ENCODE data around the gene ACBD3.
A peak's percentile ranks its signal among the peaks of the same experiment; 100 is the strongest.

ACBD3 gene

DNA sequence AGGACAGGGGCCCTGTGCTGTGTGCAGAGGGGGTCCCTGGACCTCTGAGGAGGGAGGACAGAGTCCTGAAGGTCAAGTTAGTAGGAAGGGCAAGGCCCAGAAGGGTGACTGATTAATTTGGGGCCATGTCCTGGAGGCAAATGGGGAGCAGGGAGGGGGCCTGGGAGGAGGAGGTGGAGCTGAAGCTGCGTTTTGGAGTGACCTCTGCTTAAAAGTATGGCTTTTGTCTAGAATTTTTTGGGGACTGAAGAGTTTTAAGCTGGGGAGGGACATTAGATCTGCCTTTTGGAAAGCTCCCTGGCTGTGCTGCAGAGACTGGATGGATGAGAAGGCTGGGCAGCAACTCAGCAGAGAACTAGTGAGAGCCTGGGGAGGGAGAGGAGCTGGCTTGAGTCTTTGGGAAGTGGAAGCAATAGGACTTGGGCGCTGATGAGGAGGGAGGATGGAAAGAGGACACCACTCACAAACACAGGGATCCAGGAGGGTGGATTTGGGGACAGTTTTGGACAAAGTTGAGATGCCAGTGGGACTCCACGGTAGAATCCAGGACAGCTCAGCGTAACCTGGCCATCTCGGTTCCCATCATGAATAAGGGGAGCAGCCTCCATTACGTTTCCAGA, 52.9 kb downstream of the ACBD3 start:
- DNase-seq = no peak

DNA sequence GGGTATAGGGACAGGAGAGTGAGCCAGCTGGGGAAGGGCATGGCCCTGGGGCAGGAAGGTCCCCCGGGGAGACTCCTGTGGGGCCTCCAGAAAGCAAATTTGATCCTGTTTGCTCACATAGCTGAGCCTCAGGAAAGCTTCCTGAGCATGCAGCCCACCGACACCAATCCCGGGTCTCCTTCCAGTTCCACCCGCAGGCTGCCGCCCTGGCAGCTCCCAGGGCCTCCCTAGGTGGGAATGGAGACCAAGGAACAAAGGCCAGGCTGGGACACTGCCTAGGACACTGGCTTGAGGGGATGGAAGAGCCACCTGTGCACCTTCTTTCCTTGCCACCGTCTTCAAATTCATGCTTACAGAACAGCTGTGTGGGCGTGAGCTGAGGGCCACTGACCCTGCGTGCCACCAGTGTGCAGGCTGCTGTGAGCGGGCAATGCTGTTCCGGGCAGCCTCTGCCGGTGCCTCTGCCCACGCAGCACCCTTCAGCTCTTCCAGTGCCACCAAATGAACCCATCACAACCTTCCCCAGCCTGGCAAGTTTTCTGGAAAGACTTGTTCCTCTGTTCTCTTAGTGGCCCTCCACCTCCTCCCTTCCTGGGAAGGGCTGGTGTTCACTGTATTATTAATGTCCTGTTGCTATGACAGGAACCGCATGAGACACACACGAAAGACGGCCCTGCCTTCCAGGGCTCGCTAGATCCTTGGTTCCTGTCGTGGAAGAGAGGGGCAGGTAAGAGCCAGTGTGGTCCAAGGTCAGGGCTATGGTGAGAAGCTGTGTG, 53.6 kb downstream of the ACBD3 start:
- DNase-seq = no peak

DNA sequence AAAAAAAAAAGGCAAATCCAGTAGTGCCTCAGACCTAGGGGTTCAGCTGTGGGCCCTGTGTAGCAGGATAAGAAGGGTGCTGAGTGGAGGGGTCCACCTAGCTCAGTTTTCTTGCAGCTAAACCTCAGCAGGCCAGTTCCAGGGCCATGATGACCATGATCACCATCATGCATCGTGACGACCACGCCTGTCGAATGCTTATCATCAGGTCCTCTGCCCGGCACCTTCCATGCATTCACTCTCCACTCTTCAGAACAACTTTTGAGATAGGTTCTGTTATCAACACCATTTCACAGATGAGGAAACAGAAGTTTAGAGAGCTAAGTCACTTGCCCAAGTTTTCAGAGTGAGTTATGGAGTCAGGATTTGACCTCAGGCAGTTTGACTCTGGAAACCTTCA, 54.9 kb downstream of the ACBD3 start:
- no peak for DNase-seq

DNA sequence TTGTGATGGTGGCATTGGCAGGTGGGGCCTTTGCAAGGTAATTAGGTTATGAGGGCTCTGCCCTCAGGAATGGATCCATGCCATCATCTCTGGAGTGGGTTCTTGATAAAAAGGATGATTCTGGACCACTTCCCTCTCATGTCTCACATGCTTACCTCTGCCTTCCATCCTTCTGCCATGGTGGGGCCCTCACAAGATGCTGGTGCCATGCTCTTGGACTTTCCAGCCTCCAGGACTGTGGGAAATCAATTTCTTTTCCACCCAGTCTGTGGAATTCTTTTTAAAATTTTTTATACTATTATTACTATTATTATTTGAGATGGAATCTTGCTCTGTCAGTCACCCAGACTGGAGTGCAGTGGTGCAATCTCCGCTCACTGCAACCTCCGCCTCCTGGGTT, 57.3 kb downstream of the ACBD3 start:
- DNase-seq = no peak

DNA sequence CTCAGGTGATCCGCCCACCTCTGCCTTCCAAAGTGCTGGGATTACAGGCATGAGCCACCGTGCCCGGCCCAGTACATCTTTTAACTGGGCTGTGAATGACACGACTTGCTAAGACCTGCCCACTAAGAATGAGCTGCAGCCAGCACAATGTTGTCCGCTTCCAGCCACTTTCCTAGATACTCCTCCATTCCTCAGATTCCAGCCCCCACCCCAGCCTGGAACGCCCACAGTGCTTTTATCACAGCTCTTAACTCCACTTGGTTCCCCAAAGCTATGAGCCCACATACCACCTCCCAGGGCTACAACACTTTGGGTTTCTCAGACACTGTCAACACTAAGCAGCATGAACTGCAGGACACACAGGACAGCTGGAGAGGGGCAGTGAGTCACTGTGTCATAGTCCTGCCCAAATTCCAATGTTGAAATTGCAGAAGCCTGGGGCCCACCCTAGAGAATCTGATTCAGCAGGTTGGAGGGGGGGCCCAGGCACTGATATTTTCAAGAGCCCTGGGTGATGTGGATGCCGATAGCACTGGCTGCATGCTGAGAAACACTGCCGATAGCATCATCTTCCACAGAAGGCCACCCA, 58.0 kb downstream of the ACBD3 start:
- no peak for DNase-seq

DNA sequence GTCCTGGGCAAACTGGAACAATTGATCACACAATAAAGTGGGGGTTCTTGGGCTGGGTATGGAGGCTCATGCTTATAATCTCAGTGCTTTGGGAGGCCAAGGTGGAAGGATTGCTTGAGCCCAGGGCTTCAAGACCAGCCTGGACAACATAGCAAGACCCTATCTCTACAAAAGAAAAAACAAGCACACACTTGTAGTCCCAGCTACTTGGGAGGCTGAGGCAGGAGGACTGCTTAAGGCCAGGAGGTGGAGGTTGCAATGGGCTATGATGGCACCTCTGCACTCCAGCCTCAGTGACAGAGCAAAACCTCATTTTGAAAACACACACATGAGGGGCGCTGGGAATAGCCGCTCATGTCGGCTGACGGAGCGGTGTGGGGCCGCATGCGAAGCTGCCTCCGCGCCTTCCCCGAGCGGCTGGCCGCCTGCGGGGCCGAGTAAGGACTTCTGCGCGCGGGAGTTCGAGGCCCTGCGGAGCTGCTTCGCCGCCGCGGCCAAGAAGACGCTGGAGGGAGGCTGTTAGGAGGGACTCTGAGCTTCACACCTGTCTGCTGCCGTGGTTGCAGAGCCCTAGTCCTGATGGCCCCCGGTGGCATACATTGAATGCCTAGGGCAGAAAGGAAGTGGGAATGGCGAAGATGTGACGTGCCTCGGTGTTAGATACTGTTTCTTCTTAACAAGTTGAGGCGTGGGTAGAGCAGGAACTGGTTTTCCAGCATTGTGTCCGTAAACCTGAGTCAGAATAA, 59.5 kb downstream of the ACBD3 start:
- no peak for DNase-seq

DNA sequence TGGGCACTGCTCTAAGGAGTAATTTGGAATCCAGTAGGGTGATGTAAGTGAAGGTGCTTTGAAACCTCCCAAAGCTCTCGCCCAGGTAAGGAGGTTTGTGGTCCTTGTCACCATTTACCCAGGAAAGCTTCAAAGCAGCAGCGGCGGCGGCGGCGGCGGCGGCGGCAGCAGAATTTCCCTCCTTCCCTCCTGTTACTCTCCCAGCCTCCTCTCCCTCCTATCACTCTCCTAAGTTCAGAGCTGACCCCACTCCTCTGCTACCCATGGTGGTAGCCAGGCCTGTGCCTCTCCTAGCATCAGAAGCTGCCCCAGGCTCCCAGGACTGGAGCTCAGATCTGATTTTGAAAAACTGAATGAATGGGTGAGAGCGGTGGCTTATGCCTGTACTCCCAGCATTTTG, 60.7 kb downstream of the ACBD3 start:
- DNase-seq = no peak

DNA sequence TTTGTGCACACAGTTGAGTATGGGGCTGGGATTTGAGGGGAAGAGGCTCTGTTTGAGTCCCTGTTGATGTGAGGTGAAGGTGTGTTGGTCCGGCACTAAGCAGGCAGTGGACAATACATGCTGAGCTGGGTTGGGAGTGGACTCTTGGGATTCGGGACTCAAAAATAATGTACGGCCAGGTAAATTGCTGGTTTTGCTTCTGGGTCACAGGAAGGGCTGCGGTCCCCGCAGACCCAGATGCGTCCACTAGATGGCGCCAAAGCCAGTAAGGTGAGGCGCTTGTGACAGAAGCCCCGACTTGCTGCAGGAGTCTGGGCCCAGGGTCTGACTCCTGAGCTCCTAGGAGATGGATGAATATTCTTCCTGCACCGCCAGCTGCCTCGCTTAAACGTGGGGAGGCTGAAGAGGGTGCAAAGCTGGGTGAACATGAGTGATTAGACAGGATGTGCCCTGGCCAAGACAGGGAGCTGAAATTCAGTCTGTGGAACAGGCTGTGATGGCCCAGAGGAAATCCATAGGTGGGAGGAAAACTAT, 61.4 kb downstream of the ACBD3 start:
- peak; percentile 38 for DNase-seq

DNA sequence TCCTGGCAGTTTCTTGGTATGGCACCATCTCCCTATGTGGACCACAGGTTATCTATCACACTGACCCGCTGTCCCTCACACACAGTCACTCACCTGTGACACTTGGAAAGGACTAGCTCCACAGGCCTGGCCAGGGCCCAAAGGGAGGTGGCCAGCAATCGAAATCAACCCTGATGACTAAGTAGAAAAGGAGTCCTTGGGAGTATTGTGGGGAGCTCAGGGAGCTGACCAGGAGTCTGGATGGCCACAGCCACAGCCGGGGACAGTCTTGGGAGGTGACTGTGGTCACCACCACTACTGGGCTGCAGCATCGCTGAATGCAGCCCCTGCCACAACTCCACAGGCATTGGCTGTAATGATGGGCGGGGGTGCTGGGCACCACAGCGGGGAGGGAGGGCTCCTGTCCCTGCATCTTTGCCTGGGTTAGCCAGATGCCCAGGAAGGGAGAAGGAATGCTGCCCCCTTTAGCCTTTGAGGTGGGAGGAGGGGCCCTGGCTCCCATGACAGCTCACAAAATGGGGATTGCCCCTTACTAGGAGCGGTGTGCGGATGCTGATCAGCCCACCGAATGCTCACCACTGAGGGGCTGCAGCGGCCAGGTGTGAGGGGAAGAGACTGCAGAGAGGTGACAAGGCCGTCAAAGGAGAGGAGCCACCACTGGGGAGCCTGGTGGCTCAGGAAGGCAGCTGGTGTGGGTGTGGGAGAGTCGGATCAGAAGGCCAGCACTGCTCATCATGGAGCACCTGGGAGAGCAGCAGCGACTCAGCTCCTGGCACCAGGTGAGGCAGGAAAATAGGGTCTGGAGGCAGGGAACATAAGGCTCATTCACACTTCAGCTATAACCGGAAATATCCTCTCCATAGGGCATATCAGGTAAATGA, 62.7 kb downstream of the ACBD3 start:
- DNase-seq = no peak

DNA sequence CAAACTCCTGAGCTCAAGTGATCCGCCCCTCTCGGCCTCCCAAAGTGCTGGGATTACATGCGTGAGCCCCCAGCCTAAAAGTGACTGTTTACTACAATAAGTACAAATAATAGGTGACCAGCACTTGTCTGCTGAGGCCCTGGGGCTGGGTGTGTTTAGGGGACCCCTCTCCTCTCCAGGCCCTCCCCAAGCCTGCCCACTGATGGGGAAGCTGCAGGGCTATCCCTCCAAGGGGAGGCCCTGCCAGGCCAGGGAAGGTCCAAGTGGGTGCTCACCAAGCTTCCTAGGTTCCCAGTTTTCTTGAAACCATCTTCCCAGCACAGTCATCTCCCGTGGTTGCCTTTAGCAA, 63.4 kb downstream of the ACBD3 start:
- no peak for DNase-seq

DNA sequence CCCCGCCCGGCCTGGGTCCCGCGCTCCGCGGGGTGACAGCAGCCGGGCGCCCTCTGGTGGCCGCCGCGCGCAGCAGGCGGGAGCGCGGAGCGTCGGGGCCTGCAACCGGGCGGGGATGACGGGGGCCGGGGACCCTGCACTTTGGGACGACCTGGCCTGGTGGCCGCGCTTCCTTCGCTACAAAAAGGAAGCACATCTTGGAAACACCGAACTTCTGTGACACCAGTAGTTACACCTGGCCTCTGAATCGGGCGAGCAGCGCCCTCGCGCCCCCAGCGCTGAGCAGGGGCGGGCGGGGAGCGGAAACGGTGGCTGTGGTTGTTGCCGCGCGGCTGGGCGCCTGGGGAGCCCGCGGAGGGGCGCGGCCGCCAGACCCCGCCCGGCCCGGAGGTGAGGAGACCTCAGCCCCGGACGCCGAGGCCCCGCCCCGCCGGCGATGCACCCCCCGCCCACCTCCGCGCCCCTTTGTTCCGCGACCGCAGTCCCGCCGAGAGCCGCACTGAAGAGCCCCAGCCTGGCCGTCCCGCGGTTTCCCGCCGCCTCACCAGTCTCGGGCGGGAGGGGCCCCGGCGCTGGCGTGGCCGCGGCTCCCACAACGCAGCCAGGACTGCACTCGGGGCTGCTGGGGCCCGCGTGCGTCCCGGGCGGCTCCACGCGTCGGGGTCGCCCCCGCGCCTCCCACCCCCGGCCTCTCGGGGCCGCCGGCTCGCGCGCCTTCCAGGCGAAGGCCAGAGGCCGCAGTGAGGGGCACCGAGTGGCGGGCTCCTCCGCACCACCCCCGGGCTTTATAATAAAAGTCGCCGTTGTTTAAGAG, 64.7 kb downstream of the ACBD3 start:
- DNase-seq = peak; percentile 51

DNA sequence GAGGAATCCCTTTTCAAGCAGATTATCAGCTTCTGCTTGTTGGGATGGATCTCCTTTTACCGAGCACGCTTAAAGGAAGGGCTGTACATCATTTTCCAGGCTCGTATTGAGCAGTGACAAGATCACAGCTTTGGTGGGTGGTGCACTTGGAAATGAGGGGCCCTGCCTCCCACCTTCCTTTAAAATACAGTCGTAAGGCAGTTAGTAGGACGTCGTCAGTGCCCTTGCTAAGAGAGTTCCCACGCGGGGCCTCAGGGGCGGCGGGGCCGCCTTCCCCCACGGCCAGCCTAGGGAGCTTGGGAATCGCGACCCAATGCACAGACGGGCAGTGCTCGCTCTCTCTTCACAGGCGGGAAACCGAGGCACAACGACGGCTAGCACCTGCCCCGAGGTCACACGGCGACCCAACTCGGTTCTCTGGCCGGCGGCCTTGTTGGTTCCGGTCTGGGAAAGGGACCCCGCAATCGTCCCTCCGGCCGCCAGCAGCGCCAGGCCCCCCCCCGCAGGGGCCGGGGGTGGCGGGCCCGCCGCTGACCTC, 65.4 kb downstream of the ACBD3 start:
- DNase-seq = no peak

DNA sequence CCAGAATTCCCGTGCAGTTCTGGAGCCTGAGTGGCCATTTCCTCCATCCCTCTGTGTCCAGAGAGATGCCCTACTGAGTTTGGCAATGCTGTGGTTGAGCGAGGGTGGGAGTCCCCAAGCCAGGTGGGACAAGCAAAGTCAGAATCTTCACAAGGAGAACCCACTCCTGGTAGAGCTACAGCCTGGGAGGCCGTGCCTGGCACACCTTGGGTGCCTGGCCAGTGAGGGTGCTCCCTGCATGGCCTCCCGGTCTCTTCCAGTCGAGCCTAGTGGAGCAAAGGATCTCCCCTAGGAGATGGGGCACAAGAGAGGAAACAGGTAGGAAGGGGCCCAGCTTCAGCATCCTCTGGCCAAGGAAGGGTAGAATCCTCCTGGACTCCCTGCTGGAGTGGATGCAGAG, 66.1 kb downstream of the ACBD3 start:
- DNase-seq = no peak

DNA sequence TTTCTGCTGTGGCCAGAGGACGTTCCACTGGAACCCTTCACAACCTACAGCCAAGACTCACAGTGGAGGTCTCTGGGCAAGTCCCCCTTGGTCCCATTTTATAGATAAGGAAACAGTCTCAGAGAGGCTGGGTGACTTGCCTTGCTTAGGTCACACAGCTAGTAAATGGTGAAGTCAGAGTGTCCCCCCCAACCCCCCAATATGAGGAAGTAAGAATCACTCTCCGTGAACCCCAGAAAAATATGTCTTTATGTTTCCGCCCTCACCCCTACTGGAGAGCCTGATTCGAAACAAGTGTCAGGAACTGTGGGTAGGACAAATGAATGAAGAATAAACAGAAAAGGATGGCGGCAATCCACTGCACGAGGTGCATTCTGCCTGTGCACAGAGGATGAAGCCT, 67.4 kb downstream of the ACBD3 start:
- no peak for DNase-seq

DNA sequence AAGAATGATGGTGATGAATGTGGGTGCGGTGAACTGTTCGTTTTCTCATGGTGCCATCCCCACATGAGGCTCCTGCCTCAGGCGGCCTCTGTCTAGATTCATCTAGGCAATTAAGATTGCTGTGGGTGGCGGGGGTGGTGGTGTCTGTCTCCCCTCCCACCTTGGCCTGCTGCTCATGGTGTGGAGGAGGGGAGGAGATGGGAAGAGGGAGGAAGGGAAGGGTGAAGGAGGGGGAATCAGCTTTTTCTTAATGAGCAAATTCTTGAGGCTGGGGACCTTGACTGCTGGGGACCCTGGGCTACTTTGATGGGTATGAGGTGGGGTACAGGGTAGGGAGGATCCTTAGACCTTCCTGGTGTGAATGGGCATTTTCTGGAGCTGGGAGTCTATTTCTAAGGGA, 68.2 kb downstream of the ACBD3 start:
- DNase-seq = no peak

DNA sequence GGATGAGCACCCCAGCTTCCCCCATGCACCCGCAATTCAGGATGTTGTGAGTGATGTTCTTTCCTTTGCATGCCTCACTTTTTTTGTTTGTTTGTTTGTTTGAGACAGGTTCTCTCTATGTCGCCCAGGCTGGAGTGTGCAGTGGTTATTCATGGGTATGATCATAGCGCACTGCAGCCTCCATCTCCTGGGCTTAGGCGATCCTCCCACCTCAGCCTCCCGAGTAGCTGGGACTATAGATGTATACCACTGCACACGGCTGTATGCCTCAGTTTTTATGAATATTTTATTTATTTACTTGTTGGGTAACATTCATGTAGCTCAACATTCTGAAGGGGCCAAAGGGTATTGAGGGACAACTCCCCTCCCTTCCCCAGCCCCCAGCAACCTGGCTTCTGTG, 69.2 kb downstream of the ACBD3 start:
- no peak for DNase-seq

DNA sequence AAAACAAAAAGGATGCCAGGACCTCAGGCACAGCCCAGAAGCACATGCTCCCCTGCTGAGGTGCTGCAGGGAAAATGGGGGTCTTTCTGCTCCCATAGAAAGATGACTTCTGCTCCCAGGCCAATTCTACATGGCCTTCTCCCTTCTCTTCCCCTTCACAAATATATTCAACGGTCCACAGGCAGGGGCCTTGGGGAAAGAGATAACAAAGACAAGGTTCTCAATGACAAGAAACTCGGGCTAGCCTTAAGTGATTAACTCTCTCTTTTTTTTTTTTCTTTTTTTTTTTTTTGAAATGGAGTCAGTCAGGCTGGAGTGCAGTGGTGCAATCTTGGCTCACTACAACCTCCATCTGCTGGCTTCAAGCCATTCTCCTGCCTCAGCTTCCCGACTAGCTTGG, 69.9 kb downstream of the ACBD3 start:
- DNase-seq = no peak

DNA sequence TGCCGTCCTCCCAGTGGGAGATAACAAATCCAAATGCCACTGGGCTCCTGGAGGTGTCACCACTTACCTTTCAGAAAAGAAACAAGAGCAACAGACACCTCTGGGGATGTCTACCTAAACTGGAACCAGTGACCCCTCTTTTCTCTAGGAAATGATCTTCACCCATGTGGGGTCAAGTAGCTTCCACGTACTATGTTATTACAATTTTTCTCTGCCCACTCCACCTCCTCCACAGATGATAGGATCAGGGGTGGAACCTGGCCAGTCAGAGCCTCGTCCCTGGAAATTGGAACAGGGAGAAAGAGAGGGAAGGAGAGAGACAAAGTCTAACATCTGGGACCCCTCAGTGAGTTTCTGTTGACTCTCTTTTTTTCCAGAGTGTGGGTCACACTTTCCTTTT, 73.9 kb downstream of the ACBD3 start:
- no peak for DNase-seq

DNA sequence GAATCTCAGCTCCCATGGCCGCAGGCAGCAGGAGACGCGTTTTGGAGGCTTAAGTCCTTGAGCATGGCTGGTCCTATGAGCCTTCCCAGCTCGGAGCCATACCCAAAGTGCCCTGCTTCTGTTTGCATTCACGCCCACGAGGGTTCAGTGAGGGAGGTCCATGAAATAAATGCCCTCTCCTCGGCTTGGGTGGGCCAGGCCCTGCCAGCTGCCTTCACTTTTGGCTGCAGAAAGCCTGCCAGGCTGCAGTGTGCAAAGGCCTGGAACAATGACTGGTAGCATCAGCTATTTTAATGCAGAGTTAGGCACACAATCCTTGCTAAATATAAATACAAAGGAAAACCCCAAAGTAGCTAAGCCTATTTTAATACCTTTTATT, 74.7 kb downstream of the ACBD3 start:
- DNase-seq = no peak

DNA sequence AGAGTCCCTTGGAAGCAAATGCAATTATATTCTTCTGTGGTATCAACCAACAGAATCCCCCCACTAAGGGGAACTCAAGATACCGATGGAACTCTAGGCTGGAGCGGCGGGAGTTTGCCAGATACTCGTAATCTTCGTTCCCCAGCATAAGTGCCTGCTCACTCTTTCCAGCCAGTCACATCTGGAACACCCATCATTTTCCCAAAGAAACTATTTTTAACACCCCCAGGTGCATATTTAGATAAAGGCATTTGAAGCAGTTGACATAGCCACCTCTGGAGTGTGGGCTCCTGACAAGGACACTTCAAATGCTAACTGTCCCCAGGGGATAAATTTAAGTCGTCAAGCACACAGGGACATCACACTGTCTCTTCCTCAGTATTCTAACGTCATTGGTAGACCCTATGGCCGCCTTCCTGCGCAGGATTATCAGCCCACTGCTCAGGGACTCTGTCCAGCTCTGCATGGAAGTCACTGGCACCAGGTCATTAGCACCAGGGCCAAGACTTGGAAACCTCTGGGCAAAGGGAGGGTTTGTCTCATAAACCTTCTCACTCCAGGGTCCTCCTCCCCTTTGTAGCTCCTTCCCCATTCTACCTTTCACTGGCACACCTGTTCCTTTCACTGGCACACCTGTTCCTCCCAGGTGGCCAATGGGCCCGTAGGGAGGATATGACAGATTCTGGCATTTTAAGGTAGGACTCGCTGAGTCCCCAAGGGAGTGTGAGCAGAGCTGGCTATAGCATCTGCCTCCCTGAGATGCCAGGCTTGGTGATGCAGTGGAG, 75.3 kb downstream of the ACBD3 start:
- DNase-seq = no peak
